ENCODE data around the gene TBX6.
"Not testable (repeated sequence)": the region's sequence is repeated elsewhere in the genome, so short reads cannot be mapped to it uniquely, and the experiment has no call there.

Gene TBX6

DNA sequence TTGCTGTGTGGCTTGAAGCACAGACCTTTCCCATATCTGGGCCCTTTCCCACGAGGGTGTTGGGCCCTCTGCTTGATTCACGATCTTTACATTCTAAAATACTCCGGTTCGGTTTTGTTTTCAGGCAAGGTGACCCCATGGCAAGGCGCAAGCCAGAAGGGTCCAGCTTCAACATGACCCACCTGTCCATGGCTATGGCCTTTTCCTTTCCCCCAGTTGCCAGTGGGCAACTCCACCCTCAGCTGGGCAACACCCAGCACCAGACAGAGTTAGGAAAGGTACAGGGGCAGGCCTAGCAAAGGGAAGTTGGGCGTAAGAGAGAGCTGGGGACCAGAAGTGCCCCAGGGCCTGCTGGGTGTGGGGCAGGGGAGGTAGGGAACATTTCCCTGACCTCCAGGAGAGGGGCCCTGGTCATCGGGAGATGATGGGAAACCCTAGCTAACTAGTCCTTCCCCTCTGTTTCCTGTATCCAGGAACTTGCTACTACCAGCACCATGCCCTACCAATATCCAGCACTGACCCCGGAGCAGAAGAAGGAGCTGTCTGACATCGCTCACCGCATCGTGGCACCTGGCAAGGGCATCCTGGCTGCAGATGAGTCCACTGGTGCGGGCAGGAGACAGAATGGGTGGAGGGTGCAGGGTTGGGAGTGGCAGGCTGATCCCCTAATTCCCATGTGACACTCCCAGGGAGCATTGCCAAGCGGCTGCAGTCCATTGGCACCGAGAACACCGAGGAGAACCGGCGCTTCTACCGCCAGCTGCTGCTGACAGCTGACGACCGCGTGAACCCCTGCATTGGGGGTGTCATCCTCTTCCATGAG, 24.8 kb downstream of the TBX6 start:
- peak overlapping the region; percentile 97 for H3K4me3 ChIP-seq (ENCODE audit: low read depth, low read length)

DNA sequence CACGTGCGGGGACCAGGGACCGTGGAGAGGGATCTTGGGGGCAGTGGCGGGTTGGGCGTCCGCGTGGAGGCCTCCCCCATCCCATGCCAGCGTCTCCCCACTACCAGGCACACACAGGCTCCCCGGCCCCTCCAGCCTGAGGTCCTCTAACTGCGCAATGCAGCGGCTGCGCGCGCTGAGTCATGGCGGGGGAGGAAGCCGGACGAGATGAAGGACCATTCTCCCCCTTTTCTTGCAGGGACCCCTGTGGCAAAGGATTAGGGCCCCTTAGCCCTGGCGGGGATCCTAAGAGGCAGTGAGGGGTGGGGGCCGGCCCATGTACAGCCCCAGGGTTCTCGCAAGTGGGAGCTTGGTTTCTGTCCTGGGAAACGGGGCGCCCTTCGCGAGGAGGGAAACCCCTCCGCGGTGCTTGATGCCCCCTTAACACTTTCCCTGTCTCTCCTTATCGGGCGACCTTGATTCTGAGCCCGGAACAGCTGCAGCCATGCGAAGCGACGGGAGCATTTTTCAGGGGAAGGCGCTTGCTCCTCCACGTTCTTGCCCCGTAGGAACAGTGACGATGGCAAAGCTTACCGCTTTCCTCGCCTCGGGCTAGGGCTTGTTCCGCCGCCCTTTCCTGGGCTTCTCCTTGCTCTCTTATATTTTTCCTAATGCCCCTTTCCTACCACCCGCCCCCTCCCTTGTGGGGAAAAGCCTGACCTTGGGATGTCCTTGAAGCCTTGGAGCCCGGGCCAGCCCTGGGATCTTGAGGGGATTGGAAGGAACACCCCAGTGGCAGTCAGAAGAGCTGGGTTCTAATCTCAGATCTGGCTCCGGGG, 25.6 kb downstream of the TBX6 start:
- peak overlapping the region; percentile 97 for H3K4me3 ChIP-seq (ENCODE audit: low read depth, low read length)

DNA sequence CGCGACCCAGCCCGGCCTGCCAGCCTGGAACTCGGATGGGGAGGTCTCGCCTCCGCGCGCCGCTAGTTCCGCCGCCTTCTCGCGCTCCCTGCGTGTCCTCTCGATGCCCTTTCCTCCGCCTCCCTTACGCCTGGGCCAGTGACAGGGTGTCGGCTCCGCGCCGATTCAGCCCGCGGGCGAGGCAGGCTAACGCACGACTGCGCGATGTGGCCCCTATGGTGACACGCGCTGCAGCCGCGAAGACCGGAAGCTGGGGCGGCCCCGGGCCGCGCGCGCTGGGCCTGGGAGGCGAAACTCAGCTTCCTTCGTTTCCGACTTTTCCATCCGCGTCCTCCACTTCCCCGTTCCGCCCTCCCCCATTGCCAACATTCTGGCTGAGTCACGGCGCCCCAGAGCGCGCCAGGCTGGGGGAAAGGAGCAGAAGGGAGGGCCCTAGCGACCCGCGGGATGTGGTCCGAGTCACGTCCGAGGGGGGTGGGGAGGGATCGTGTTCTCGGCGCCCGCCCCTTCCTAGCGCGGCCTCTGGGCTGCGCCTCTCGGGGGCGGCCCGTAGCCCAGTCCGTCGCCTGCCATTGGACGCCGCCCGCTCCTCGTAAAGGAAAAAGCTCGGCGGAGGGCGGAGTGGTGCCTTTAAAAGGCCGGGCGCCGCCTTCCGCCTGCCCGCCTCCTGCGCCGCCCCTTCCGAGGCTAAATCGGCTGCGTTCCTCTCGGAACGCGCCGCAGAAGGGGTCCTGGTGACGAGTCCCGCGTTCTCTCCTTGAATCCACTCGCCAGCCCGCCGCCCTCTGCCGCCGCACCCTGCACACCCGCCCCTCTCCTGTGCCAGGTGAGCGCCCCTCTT, 26.4 kb downstream of the TBX6 start, which contains the start of gene ALDOA:
ALDOA (plus strand) TSS at position 659 of the 841 bp plus-strand sequence. CDS start 1,138 bp downstream, outside the sequence.
- H3K4me3 ChIP-seq (ENCODE audit: low read depth, low read length), result peak within 1 kb of the TSS; percentile 97

DNA sequence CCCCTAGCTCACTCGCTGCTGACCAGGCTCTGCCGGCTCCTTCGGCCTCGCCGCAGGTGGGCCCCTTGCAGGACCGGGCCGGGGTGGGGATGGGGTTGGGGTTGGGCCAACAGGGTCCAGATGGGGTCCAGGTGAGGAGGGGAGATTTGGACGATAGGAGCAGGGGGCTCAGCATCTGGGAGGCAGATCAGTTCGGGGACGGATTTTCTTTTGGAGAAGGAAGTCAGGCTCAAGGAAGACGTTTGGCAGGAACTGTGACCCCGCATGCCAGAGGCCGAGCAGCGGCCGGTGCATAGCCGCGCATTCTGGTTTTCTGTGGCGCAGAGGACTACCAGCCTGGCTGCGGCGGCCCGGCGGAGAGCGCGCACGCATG, 27.0 kb downstream of the TBX6 start:
- H3K4me3 ChIP-seq (ENCODE audit: low read depth, low read length), result peak overlapping the region; percentile 77

DNA sequence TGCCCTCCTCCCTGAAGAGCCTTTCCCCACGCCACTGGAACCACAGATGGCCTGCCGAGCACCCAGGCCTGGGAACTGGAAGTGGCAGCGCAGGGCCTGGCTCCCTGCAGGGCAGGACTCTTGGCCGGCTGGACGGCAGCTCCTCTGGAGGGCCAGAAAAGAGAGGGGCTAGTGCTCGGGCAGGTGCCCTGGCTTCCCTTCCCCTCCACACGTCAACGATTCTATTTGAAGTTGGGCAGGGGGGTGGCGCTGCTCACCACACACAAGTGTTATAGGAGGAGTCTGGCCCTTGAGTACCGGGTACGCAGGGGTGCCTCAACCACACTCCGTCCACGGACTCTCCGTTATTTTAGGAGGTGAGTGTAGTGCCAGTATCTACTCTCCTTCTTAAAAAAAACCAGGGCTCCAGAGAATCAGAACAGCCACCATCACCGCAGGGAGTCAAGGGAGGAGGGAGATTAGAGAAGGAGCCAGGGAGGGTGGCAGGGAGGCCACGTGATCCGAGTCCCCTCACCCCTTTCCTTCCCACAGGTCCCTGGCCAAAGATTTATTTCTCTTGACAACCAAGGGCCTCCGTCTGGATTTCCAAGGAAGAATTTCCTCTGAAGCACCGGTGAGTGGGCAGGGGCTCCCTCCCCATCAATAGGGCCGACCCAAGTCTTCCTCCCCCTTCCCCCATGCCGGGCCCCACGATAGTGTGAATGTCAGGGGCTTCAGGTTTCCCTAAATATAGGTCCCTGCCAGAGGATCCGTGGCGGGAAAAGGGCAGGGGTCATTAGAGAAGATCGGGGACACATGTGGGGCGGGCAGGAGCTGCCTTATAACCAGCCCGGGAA, 27.6 kb downstream of the TBX6 start:
- H3K4me3 ChIP-seq (ENCODE audit: low read depth, low read length), result peak overlapping the region; percentile 77

DNA sequence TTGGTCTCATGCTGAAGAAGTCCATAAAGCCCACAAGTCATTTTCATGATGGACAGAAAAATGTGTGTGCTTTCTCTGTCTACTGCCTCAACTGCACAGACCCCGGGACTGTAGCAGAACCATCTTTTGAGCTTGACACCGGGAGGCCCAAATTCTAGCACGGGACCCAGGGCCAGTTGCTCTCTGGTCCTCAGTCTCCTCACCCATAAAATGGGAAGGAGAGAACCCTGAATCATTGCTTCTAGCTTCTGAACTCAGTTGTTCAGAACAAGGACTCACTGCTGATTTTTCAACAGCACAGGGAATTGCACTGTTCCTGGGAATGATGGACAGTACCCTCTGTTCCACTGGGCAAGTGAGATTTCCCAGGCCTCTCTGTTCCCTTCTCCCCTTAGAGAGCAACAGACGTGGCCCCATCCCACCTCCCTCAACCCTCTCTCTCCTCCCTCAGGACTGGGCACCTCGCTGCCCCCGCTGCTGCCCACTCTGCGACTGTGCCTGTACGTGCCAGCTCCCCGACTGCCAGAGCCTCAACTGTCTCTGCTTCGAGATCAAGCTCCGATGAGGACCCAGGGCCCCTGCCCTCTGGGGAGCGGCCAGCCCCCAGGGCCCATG, 28.3 kb downstream of the TBX6 start:
- H3K4me3 ChIP-seq (ENCODE audit: low read depth, low read length), result no peak overlapping the region

DNA sequence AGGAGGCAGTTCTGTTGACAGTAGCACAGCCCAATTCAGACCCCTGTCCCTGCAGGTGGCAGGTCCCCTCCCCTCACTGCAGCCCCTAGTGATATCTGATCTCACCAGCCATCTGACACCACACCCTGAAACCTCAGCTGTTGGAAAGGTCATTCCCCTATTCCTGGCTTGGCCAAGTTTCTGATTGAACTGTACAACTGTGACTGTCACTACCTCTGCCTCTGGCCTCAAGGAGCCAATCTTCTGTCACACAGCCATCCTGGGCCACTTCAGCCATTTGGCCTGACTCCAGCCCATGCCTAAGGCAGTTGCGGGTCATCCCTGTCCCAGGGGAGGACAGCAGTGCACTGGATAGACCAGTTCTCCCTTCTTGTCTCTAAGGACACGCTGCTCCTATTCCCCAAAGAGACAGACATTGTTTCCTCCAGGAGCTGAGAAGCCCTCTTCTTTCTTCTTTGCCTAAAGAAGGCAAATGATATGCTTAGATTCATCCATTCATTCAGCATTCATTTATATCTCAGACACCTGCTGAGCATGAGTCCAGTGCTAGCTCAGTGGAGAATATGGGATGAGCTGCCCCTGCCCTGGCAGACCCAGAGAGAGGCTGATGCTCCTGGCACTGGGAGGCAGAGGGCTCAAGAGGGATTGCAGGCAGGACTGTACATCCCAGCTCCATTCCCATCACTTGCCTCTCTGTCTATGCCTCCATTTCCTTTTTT, 30.7 kb downstream of the TBX6 start:
- H3K4me3 ChIP-seq (ENCODE audit: low read depth, low read length), result no peak overlapping the region

DNA sequence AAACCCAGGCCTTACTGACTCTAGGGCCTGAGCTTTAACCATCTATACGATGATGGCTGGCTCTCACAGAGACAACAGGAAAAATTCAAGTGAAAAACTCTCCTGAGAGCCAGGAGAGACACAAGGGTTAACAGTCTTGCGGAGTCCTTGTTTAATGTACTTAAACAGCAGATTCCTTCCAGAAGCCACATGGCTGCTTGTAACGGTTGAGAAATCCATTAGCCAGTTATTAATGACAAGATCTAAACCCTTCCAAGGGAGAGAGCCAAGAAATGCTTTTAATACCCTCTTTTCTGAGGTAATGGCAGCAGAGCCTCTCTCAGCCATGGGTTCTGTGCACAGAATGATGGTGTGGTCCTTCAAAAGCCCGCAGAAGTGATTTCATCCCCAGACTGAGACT, 31.4 kb downstream of the TBX6 start:
- no peak overlapping the region for H3K4me3 ChIP-seq (ENCODE audit: low read depth, low read length)

DNA sequence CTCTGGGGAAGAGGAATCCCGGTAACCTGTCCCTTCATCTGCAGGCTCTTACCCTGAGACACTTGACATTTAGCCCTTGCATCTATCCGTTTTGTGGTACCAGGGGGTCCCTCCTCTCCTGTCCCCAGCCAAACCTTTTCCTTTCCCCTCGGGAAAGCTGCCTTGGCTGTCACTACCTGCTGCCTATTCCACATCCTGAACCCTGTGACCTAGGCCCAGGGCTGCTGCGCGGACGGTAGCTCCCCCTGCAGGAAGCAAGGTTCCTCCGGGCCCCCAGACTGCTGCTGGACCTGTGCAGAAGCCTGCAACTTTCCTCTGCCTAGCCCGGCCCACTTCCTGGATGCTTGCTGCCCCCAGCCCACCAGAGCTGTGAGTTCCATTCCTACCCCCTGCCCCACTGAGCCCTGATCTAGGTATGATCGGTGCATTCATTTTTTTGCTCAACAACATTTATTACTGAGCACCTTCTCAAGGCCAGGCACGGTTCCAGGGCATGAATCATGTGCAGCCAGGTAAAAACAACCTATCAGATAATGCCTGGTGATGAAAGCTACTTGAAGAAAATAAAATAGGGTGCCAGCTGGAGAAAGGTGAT, 36.7 kb downstream of the TBX6 start:
- H3K4me3 ChIP-seq (ENCODE audit: low read depth, low read length), result no peak overlapping the region

DNA sequence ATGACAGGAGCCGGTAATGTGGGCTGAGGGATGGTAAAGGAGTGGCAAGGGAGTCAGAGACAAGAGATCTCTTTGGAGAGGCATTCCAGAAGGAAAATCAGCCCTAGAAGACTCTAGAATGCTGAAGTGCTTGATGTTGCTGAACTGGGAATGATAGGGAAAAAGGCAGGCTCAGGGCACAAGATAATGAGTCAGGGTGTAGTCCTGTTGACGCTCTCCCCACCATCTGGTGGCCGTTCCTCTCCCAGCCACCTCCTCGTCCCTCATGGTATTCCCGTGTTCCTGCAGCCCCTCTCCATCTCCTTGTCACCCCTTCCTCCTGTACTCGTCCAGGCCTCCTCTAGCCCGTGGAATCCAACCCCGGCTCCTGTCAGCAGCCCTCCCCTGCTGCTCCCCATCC, 37.3 kb downstream of the TBX6 start:
- no peak overlapping the region for H3K4me3 ChIP-seq (ENCODE audit: low read depth, low read length)

DNA sequence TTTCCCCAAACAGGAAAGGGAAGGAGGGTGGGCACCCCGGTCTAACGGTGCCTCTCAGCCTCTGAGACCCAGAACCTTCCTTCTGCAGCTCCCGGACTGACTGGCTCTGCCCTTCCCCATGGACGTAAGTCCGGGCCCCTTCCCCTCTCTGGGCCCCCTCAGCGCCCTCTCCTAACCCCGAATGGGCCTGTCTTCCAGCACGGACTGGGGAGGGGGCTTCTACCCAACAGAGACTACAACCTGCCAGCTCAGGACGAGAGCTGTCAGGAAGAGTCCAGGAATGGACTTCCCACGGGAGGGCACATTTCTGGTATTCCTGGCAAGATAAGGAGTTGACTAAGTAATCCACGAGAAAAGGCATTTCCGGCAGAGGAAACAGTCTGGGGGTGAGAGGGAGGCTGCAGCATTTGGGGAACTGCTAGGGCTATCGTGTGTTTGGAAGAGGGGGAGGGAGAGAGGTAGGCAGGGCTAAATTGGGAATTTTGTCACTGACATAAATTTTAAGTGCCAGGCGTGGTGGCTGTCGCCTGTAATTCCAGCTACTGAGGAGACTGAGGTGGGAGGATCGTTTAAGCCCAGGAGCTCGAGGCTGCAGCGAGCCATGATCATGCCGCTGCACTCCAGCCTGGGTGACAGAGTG, 38.2 kb downstream of the TBX6 start:
- peak overlapping the region; percentile 77 for H3K4me3 ChIP-seq (ENCODE audit: low read depth, low read length)

DNA sequence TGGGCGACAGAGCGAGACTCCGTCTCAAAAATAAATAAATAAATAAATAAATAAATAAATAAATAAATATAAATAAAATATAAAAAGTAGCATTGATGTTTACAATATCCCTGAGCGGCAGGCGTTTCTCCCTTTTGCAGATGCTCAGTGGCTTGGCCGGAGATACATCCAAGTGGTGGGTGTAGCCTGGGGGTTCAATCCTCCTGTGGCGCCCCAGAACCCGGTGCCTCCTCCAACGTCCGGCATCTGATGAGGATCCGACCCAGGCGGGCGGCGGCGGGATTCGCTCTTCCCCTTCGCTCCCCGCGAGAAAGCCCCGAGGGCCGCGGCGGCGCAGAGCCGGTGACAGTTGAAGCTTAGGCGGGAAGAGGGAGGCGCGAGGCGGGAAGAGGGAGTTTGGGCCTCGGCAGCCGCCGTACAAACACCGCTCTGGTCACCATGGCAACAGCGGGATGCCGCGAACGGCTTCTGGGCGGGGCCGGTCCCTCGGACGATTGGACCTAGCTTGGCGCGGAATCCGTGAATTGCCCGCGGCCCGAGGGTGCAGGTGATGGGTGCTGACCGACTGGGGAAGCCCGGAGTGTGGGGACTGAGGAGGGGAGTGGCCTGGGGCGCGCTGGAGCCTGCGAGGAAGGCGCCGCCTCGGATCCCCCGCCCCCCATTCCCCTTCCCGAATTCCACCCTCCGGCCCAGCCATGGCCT, 38.9 kb downstream of the TBX6 start:
- peak overlapping the region; percentile 77 for H3K4me3 ChIP-seq (ENCODE audit: low read depth, low read length)

DNA sequence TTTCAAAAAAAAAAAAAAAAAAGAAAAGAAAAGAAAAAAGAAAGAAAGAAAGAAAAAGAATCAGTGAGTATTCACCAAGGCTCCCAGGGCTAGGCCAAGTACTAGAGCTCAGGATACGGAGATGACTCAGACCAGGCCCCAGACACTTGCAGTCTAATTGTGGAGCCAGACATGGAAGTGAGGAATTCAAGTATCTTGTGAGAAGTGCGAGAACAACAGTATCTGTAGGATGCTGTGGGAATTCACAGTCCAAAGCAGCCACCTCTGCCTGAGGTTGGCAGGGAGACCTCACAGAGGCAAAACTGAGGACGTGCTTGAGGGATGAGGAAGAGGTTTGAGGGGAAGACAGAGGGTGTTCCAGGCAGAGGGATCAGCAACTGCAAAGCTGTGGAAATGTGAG, 40.2 kb downstream of the TBX6 start:
- no peak overlapping the region for H3K4me3 ChIP-seq (ENCODE audit: low read depth, low read length)

DNA sequence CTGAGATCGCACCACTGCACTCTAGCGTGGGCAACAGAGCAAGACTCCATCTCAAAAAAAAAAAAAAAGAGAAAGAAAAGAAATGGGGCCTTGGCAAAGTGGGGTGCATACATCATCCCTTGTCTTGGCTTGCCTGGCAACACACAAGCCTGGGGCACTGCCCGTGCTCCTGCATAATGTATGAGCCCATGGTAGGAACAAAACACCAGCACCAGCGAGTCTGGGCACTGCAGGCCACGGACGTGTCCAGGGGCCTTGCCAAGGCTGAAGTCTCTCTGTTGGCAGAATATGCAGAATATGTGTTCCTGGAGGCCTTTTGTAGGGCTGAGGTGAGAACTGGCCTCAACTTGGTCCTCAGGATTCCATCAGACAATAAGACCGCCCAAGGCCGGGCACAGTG, 41.9 kb downstream of the TBX6 start:
- no peak overlapping the region for H3K4me3 ChIP-seq (ENCODE audit: low read depth, low read length)

DNA sequence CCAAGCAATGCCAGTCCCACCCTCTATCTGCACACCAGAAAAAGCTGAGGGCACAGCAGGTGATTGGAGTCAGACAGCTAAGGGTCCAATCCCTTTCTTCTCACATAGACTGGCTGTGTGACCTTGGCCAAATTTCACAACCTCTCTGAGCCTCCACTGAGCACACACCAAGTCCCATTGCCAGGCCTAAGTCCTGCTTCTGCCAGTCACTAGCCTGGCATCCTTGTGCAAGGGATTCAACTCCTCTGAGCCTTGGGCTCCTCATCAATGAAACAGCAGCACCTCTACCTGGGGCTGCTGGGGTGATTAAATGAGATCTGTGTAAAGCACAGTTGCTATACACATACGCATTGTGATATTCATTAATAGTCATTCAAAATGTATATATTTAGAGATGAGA, 45.1 kb downstream of the TBX6 start:
- no peak overlapping the region for H3K4me3 ChIP-seq (ENCODE audit: low read depth, low read length)

DNA sequence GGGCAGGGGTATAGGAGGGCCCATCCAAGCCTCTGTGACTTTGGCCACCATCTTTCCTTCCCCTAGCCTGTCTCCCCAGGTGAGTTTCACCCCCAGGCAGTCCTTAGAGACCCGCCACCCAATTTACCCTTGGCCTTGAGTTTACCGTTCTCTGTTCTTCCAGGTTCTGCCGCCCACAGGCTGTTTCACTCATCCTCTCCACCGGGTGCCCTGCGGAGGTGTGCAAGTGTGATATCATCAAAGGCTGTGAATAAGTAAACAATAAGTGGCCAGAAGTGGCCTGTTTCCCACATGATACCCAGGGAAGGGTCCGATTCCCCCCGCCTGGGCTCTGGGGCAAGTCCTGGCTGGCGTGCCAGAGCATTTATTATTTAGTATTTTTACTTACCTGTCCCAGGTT, 45.5 kb downstream of the TBX6 start:
- H3K4me3 ChIP-seq (ENCODE audit: low read depth, low read length), result no peak overlapping the region

DNA sequence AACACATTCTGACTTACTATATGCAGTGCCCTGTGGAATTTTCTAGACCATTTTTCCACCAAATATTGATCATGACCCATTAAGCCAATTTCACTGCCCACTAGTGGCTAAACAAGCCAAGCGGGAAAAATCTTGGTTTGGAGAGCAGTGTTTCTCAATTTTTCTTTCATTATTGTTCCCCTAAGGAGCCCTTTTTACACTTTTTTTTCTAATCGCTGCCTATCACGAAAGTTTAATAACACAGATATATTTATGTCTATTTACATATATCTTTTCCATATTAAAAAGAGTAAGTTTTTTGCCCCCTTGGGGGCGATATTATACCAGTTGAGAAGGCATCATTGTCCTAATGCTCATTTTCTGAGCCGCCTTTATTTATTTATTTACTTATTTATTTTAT, 49.9 kb downstream of the TBX6 start:
- no peak overlapping the region for H3K4me3 ChIP-seq (ENCODE audit: low read depth, low read length)

DNA sequence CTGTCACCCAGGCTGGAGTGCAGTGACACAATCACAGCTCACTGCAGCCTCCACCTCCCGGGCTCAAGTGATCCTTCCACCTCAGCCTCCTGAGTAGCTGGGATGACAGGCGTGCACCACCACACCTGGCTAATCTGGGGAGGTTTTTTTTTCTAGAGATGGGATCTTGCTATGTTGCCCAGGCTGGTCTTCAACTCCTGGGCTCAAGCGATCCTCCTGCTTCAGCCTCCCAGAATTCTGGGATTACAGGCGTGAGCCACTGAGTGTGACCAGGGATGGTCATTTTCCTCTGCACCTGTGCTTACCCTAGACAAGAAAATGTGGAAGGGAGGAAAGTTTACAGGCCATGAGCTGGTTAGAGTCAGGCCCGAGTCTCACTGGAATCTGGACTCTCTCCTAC, 51.0 kb downstream of the TBX6 start:
- not testable (repeated sequence) for H3K4me3 ChIP-seq (ENCODE audit: low read depth, low read length)
